H9 (cell line): ENCODE results near the gene MINDY4B. TPM values are rescaled to one million over a fixed set of nuclear protein-coding genes. Genes with fewer than 3 reads are reported as not detected.

Source experiments
- DNase-seq: peaks from one replicate; pipeline ENCODE4 v3.0.0-alpha.2; 2017
- H2AFZ ChIP-seq: one replicate; pipeline ENCODE4 v1.6.1; 2013; ENCODE audit warnings: mild to moderate bottlenecking, low read length, control low read depth, moderate library complexity
- H2AK5ac ChIP-seq: 2 replicates; pipeline ENCODE4 v1.6.1; 2013; ENCODE audit warnings: low read length, control low read depth, mixed read lengths; ENCODE audit not compliant: insufficient read length
- H2BK120ac ChIP-seq: one replicate; pipeline ENCODE4 v1.6.1; 2013; ENCODE audit warnings: low read depth, mild to moderate bottlenecking, low read length, control low read depth, inconsistent platforms; ENCODE audit not compliant: poor library complexity, severe bottlenecking
- H2BK12ac ChIP-seq: 2 replicates; pipeline ENCODE4 v1.6.1; 2013; ENCODE audit warnings: low read length, control low read depth, mixed read lengths, low read depth; ENCODE audit not compliant: insufficient read length
- H2BK15ac ChIP-seq: 2 replicates; pipeline ENCODE4 v1.6.1; 2013; ENCODE audit warnings: low read depth, low read length, control low read depth
- H2BK20ac ChIP-seq: one replicate; pipeline ENCODE4 v1.6.1; 2013; ENCODE audit warnings: low read depth, mild to moderate bottlenecking, low read length, control low read depth, inconsistent platforms; ENCODE audit not compliant: poor library complexity, severe bottlenecking
- H2BK5ac ChIP-seq: 2 replicates; pipeline ENCODE4 v1.6.1; 2013; ENCODE audit warnings: low read length, control low read depth, mixed read lengths; ENCODE audit not compliant: insufficient read length
- H3K14ac ChIP-seq: 2 replicates; pipeline ENCODE4 v1.6.1; 2013; ENCODE audit warnings: low read length, control low read depth; ENCODE audit not compliant: insufficient read depth
- H3K18ac ChIP-seq: 2 replicates; pipeline ENCODE4 v1.6.1; 2013; ENCODE audit warnings: low read depth, mild to moderate bottlenecking, mixed read lengths, low read length, control low read depth; ENCODE audit not compliant: insufficient read length
- H3K23ac ChIP-seq: 2 replicates; pipeline ENCODE4 v1.6.1; 2013; ENCODE audit warnings: low read length, control low read depth, mixed read lengths, low read depth; ENCODE audit not compliant: insufficient read length
- H3K23me2 ChIP-seq: 2 replicates; pipeline ENCODE4 v1.6.1; 2013; ENCODE audit warnings: low read depth, mild to moderate bottlenecking, mixed read lengths, low read length, control low read depth; ENCODE audit not compliant: insufficient read length, poor library complexity, severe bottlenecking
- H3K27ac ChIP-seq: 2 replicates; pipeline ENCODE4 v1.5.1; 2013; ENCODE audit warnings: low read length, control low read depth, mixed read lengths, low read depth; ENCODE audit not compliant: insufficient read length
- H3K27me3 ChIP-seq: 2 replicates; pipeline ENCODE4 v1.6.1; 2013; ENCODE audit warnings: low read length, control low read depth, inconsistent platforms; ENCODE audit not compliant: insufficient read depth
- H3K4ac ChIP-seq: 2 replicates; pipeline ENCODE4 v1.6.1; 2013; ENCODE audit warnings: low read depth, mild to moderate bottlenecking, control low read depth, inconsistent platforms, low read length, moderate library complexity
- H3K4me1 ChIP-seq: 2 replicates; pipeline ENCODE4 v1.6.1; 2013; ENCODE audit warnings: low read length, control low read depth, inconsistent platforms; ENCODE audit not compliant: insufficient read depth
- H3K4me2 ChIP-seq: 2 replicates; pipeline ENCODE4 v1.6.1; 2013; ENCODE audit warnings: low read length, control low read depth, mixed read lengths; ENCODE audit not compliant: insufficient read length, insufficient read depth
- H3K56ac ChIP-seq: 2 replicates; pipeline ENCODE4 v1.6.1; 2013; ENCODE audit warnings: low read depth, mild to moderate bottlenecking, mixed read lengths, low read length, control low read depth; ENCODE audit not compliant: insufficient read length
- H3K79me1 ChIP-seq: 2 replicates; pipeline ENCODE4 v1.6.1; 2013; ENCODE audit warnings: low read depth, mild to moderate bottlenecking, moderate library complexity, low read length, control low read depth, inconsistent platforms; ENCODE audit not compliant: insufficient read depth, poor library complexity, severe bottlenecking
- H3K79me2 ChIP-seq: 2 replicates; pipeline ENCODE4 v1.6.1; 2013; ENCODE audit warnings: low read length, control low read depth, inconsistent platforms; ENCODE audit not compliant: insufficient read depth
- H3K9ac ChIP-seq: 2 replicates; pipeline ENCODE4 v1.6.1; 2013; ENCODE audit warnings: low read length, control low read depth, mixed read lengths; ENCODE audit not compliant: insufficient read length; ENCODE audit errors: extremely low read depth
- H3K9me3 ChIP-seq: one replicate; pipeline ENCODE4 v1.6.1; 2013; ENCODE audit warnings: low read depth, low read length, inconsistent platforms; ENCODE audit not compliant: control insufficient read depth
- H3T11ph ChIP-seq: one replicate; pipeline ENCODE4 v1.6.1; 2013; ENCODE audit warnings: mild to moderate bottlenecking, low read length, control low read depth, inconsistent platforms
- H4K20me1 ChIP-seq: one replicate; pipeline ENCODE4 v1.6.1; 2013; ENCODE audit not compliant: control insufficient read depth, insufficient read length, insufficient read depth
- H4K5ac ChIP-seq: 2 replicates; pipeline ENCODE4 v1.6.1; 2013; ENCODE audit warnings: low read depth, mild to moderate bottlenecking, mixed read lengths, low read length, control low read depth; ENCODE audit not compliant: insufficient read length
- H4K8ac ChIP-seq: replicated peaks from 2 replicates; pipeline ENCODE4 v1.6.1; 2013; ENCODE audit warnings: low read length, control low read depth, mixed read lengths, low read depth; ENCODE audit not compliant: insufficient read length
- H4K91ac ChIP-seq: 2 replicates; pipeline ENCODE4 v1.6.1; 2013; ENCODE audit warnings: low read depth, mild to moderate bottlenecking, moderate library complexity, mixed read lengths, low read length, control low read depth; ENCODE audit not compliant: insufficient read length
- H3K27ac Mint-ChIP-seq, 3 experiments: 2 replicates in 2 of 3; 3 replicates in 1 of 3; pipeline ENCODE4 v1.8.0; 2020 to 2021; ENCODE audit warnings: mixed read lengths in 3 of 3, mild to moderate bottlenecking in 1 of 3, moderate library complexity in 1 of 3
- H3K27me3 Mint-ChIP-seq: 2 replicates; pipeline ENCODE4 v1.8.0; 2021; ENCODE audit warnings: low read depth, mild to moderate bottlenecking, moderate library complexity, mixed read lengths
- H3K36me3 Mint-ChIP-seq, 3 experiments: 2 replicates in 2 of 3; 3 replicates in 1 of 3; pipeline ENCODE4 v1.8.0; 2020 to 2021; ENCODE audit warnings: low read depth in 3 of 3, mixed read lengths in 3 of 3; ENCODE audit not compliant: insufficient read depth in 1 of 3
- H3K4me1 Mint-ChIP-seq, 2 experiments: 2 replicates each; pipeline ENCODE4 v1.8.0; 2020; ENCODE audit warnings: mixed read lengths in 2 of 2
- H3K4me3 Mint-ChIP-seq, 2 experiments: 2 replicates in 1 of 2; 3 replicates in 1 of 2; pipeline ENCODE4 v1.8.0; 2020 to 2021; ENCODE audit warnings: mild to moderate bottlenecking in 2 of 2, mixed read lengths in 2 of 2, moderate library complexity in 1 of 2
- H3K9me3 Mint-ChIP-seq, 2 experiments: 2 replicates in 1 of 2; 3 replicates in 1 of 2; pipeline ENCODE4 v1.8.0; 2020; ENCODE audit warnings: mild to moderate bottlenecking in 2 of 2, mixed read lengths in 2 of 2, moderate library complexity in 1 of 2
- CTCF ChIP-seq: fragments of 200-600 bp; sonication (generic); conservative IDR thresholded peaks from 3 replicates; pipeline ENCODE4 v1.8.0; 2021; ENCODE audit warnings: antibody characterized with exemption, mild to moderate bottlenecking
- WGBS: extraction: QIAGEN DNeasy Blood & Tissue Kit; methylation state at CpG from one replicate; pipeline ENCODE4 v1.1.7; 2013; ENCODE audit warnings: missing lambda C conversion rate, low lambda C conversion rate, mixed read lengths; ENCODE audit not compliant: insufficient read length; ENCODE audit errors: extremely low coverage; 5-methylcytosine and 5-hydroxymethylcytosine counted together
- total RNA-seq: library from RNA; stranded (reverse); gene quantifications from 2 replicates; pipeline ENCODE4 v1.2.1, GENCODE V29; 2021

The MINDY4B gene
- total RNA-seq, 1 experiment from 2014 or later: not detected

DNA sequence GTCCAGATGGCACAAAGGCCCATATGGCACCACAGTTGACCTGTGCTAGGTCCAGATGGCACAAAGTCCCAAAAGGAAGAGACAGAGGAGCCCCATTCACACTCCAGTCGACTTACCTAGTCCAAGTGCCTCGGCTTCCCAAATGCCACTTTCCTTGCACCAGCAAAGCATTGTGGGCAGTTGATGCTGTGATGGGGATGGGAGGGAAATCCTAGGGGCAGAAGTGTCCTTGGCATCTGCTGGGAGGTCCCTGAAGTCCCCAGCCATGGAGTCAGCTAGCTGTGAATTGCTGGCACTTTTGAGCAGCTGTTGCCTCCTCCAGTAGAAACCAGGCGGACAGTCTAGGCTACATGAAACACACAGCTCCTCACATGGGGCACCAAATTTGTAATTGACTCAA lies 82.0 kb downstream of the MINDY4B start:
- Histone ChIP-seq H2AK5ac (no peak overlapping the region), H4K91ac (no peak overlapping the region)

More for the DNA sequence above, 82.0 kb downstream of the MINDY4B start:
- peaks cover 0 to 3% of the 10 kb centered on the region in 2 experiments; a peak in 1 of 4 replicates for H3K4me1 Mint-ChIP-seq
- Histone ChIP-seq H2AFZ (no peak overlapping the region), H4K5ac (no peak overlapping the region), H3K56ac (no peak overlapping the region), H3K9ac (no peak overlapping the region), H3T11ph (no peak overlapping the region), H3K27ac (no peak overlapping the region), H3K4me1 (no peaks in the 10 kb centered on the region), H3K23me2 (no peaks in the 10 kb centered on the region), H3K79me2 (no peaks in the 10 kb centered on the region), H3K9me3 (no peaks in the 10 kb centered on the region), H2BK120ac (no peak overlapping the region), H4K8ac (no peak overlapping the region), H2BK20ac (no peak overlapping the region), H3K4ac (no peak overlapping the region), H3K4me2 (no peak overlapping the region), H3K27me3 (no peaks in the 10 kb centered on the region), H3K18ac (no peak overlapping the region), H3K14ac (no peak overlapping the region), H3K23ac (no peak overlapping the region), H4K20me1 (no peaks in the 10 kb centered on the region), H3K79me1 (no peaks in the 10 kb centered on the region), H2BK15ac (no peak overlapping the region), H2BK5ac (no peak overlapping the region), H2BK12ac (no peak overlapping the region)
- TF ChIP-seq CTCF: no peak
- WGBS: no CpG with 5 or more reads among the region's 3 CpGs
- H3K36me3 Mint-ChIP-seq: no peaks in the 10 kb centered on the region; a peak in 2 of 7 replicates
- H3K4me3 Mint-ChIP-seq: no peak overlapping the region; a peak in 1 of 5 replicates
- no peak overlapping the region for H3K27ac Mint-ChIP-seq
- peaks cover 9% of the 10 kb centered on the region for H3K27me3 Mint-ChIP-seq
- H3K9me3 Mint-ChIP-seq: peaks cover 7 to 8% of the 10 kb centered on the region in 2 experiments; a peak in 4 of 5 replicates
- DNase-seq: no peak
